Nephron (organoid): ENCODE data around the gene MARCHF2.
A peak's percentile ranks its signal among the peaks of the same experiment; 100 is the strongest.

Experiments used
- H3K27ac Mint-ChIP-seq, 3 experiments: 2 replicates each; pipeline ENCODE4 v1.8.0; 2020; ENCODE audit warnings: mixed read lengths in 3 of 3, mild to moderate bottlenecking in 2 of 3, moderate library complexity in 1 of 3
- H3K27me3 Mint-ChIP-seq: 2 replicates; pipeline ENCODE4 v1.8.0; 2021; ENCODE audit warnings: low read depth, mild to moderate bottlenecking, moderate library complexity, mixed read lengths
- H3K36me3 Mint-ChIP-seq: 2 replicates; pipeline ENCODE4 v1.8.0; 2020; ENCODE audit warnings: low read depth, mixed read lengths
- H3K4me1 Mint-ChIP-seq: 2 replicates; pipeline ENCODE4 v1.8.0; 2020; ENCODE audit warnings: mixed read lengths
- H3K4me3 Mint-ChIP-seq, 3 experiments: 2 replicates each; pipeline ENCODE4 v1.8.0; 2020; ENCODE audit warnings: mild to moderate bottlenecking in 3 of 3, mixed read lengths in 3 of 3, moderate library complexity in 2 of 3
- H3K9me3 Mint-ChIP-seq: 2 replicates; pipeline ENCODE4 v1.8.0; 2020; ENCODE audit warnings: mixed read lengths
- TF ChIP-seq, protein P1 (sequence below), 3 experiments: fragments of 200-600 bp; sonication (generic); IDR thresholded peaks; one replicate each; pipeline ENCODE4 v1.5.0; 2021; ENCODE audit warnings: antibody characterized with exemption in 3 of 3; ENCODE audit not compliant: unreplicated experiment in 3 of 3

The MARCHF2 gene

DNA sequence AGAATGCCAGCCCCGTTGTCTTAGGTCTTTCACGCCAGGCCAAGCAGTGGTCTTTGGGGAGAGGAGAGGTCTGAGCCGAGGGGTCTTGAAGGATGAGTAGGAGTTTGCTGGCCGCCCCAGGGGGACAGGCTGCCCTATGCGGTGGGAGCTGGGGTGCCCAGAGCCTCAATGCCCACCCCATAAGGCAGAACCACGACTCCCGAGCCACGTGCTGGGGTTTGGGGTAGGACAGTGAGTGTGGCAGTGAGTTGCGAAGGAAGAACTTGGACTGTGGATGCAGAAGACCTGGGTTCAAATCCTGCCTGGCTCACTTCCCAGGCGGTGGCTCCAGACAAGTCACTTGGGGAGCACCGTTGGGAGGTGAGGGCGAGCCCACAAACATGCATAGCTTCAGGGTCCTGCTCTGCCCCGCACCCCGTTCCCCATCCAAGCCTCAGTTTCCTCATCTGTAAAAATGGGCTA lies 17.5 kb upstream of the MARCHF2 start:
- TF ChIP-seq, protein P1, sequence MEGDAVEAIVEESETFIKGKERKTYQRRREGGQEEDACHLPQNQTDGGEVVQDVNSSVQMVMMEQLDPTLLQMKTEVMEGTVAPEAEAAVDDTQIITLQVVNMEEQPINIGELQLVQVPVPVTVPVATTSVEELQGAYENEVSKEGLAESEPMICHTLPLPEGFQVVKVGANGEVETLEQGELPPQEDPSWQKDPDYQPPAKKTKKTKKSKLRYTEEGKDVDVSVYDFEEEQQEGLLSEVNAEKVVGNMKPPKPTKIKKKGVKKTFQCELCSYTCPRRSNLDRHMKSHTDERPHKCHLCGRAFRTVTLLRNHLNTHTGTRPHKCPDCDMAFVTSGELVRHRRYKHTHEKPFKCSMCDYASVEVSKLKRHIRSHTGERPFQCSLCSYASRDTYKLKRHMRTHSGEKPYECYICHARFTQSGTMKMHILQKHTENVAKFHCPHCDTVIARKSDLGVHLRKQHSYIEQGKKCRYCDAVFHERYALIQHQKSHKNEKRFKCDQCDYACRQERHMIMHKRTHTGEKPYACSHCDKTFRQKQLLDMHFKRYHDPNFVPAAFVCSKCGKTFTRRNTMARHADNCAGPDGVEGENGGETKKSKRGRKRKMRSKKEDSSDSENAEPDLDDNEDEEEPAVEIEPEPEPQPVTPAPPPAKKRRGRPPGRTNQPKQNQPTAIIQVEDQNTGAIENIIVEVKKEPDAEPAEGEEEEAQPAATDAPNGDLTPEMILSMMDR (IDR thresholded peaks at IDR 0.05; ENCODE audit: unreplicated experiment in 3 of 3) = no peak
- H3K4me1 Mint-ChIP-seq = peaks cover 36% of the 10 kb centered on the region
- H3K4me3 Mint-ChIP-seq = no peak overlapping the region
- peaks cover 18% of the 10 kb centered on the region for H3K36me3 Mint-ChIP-seq
- H3K27me3 Mint-ChIP-seq = no peaks in the 10 kb centered on the region
- no peaks in the 10 kb centered on the region for H3K9me3 Mint-ChIP-seq
- peak overlapping the region; percentile 18 to 45 (median 26) for H3K27ac Mint-ChIP-seq

DNA sequence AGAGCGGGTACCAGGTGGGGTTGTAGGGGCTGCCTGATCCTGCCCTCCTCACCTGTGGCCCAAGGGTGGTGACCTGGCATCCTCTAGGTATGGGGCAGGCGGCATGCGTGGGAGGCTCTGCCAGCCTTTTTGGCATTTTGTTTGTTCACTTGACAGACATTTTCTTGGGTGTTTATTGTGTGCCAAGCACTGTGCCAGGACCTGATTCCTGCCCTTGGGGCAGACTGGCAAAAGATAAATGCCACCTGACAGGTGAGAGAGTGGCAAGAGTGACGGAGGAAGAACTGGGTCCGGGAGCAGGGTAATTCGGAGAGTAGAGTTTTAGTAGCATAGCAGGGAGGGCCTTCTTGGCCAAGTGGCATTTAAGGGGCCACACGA lies 16.9 kb upstream of the MARCHF2 start:
- Mint-ChIP-seq H3K36me3 (peaks cover 18% of the 10 kb centered on the region), H3K4me1 (peaks cover 36% of the 10 kb centered on the region), H3K27ac (peak overlapping the region; percentile 18 to 91 (median 40)), H3K27me3 (no peaks in the 10 kb centered on the region), H3K4me3 (no peak overlapping the region), H3K9me3 (no peaks in the 10 kb centered on the region)
- TF ChIP-seq, protein P1 (IDR thresholded peaks at IDR 0.05; ENCODE audit: unreplicated experiment in 3 of 3) = no peak

DNA sequence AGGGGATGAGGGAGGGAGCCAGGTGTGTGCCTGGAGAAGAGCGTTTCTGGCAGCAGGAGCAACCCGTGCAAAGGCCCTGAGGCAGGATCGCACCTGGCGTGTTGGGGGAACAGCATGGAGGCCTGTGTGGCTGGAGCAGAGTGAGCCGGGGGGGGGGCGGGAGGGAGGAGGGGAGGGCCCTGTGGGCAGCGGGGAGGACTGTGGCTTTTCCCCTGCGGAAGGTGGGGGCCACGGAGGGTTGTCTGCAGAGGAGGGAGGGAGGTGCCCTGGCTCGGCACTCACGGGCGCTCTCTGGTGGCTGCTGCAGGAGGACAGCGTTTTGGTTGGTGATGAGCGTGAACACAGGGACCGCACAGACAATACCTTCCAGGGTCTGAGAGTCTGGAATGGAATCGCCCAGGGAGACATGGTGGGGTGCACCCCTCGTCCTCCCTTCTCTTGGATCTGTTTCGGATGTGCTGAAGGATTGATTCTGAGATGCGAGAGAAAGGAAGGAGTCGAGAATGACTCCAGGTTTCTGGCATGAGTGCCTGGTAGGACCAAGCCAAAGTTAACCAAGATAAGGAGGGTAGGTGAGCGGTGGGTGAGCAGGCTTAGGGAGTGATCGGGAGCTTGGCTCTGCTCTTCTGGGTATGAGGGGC lies 16.4 kb upstream of the MARCHF2 start:
- H3K27ac Mint-ChIP-seq = peak overlapping the region; percentile 90 to 93 (median 91)
- H3K4me3 Mint-ChIP-seq = peak overlapping the region; percentile 10 to 60 (median 60)
- H3K4me1 Mint-ChIP-seq = peaks cover 33% of the 10 kb centered on the region
- H3K27me3 Mint-ChIP-seq = no peaks in the 10 kb centered on the region
- TF ChIP-seq, protein P1 (IDR thresholded peaks at IDR 0.05; ENCODE audit: unreplicated experiment in 3 of 3) = peak; percentile 51 to 59 (median 59)
- H3K9me3 Mint-ChIP-seq = no peaks in the 10 kb centered on the region
- peaks cover 20% of the 10 kb centered on the region for H3K36me3 Mint-ChIP-seq

DNA sequence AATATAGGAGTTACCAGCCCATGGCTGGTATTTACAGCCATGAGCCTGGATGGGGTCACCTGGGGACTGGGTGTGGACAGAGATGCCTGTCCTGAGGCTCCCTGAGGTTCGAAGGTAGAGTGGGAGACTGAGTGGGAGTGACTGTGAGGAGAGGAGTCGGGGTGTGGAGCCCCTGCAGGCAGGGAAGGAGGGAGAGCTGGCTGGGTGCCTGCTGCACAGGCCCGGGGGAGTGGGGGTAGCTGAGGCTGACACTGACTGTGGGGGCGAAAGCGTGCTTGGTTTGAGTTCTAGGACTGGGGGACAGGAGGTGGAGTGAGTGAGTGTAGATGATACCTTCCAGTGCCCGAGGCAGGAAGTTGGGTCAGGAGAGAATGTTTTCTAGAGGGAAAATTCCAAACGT lies 15.8 kb upstream of the MARCHF2 start:
- no peaks in the 10 kb centered on the region for H3K27me3 Mint-ChIP-seq
- TF ChIP-seq, protein P1 (IDR thresholded peaks at IDR 0.05; ENCODE audit: unreplicated experiment in 3 of 3) = no peak
- H3K36me3 Mint-ChIP-seq = peaks cover 24% of the 10 kb centered on the region
- H3K27ac Mint-ChIP-seq = peak overlapping the region; percentile 90 to 93 (median 91)
- peak overlapping the region; percentile 35 to 60 (median 53) for H3K4me3 Mint-ChIP-seq
- no peaks in the 10 kb centered on the region for H3K9me3 Mint-ChIP-seq
- H3K4me1 Mint-ChIP-seq = peaks cover 28% of the 10 kb centered on the region

DNA sequence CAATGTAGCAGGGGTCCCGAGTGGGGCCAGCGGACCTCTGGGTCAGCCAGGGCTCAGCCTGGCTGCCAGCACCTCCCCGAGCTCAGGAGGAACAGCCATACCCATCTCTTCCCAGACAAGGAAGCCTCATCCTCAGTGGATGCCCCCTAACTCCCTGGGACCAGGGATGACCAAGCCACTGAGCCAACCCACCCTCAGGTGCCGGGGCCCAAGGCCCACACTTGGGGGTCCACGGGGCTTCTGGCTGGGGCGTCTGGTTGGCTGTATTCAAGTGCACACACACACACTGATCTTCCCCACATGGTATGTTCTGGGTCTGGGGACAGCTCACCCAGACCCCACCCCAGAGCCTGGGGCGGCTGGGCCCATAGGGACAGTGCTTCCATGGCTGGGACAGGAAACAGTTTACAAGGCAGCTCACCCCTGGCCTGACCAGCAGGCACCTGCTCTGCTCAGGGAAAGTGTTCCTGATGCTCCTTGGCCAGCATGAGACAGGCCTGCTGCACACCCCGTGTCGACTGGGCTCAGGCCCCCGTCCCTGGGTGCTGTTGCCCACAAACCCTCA lies 15.3 kb upstream of the MARCHF2 start:
- H3K27me3 Mint-ChIP-seq = no peaks in the 10 kb centered on the region
- H3K4me3 Mint-ChIP-seq = peak overlapping the region in 1 of 3 experiments; percentile 15
- H3K36me3 Mint-ChIP-seq = peaks cover 27% of the 10 kb centered on the region
- TF ChIP-seq, protein P1 (IDR thresholded peaks at IDR 0.05; ENCODE audit: unreplicated experiment in 3 of 3) = no peak
- H3K9me3 Mint-ChIP-seq = no peaks in the 10 kb centered on the region
- H3K4me1 Mint-ChIP-seq = peaks cover 22% of the 10 kb centered on the region
- H3K27ac Mint-ChIP-seq = peak overlapping the region; percentile 90 to 93 (median 91)
